COLO668 (cell line): Measurements from ENCODE around the gene RUFY1.
A peak's percentile ranks its signal among the peaks of the same experiment; 100 is the strongest.
"Not testable (repeated sequence)": the region's sequence is repeated elsewhere in the genome, so short reads cannot be mapped to it uniquely, and the experiment has no call there.

ENCODE experiments used
- DNase-seq: peaks from one replicate; lab custom pipeline; 2025; ENCODE audit not compliant: unreplicated experiment; lab: John Stamatoyannopoulos, UW

Gene RUFY1

DNA sequence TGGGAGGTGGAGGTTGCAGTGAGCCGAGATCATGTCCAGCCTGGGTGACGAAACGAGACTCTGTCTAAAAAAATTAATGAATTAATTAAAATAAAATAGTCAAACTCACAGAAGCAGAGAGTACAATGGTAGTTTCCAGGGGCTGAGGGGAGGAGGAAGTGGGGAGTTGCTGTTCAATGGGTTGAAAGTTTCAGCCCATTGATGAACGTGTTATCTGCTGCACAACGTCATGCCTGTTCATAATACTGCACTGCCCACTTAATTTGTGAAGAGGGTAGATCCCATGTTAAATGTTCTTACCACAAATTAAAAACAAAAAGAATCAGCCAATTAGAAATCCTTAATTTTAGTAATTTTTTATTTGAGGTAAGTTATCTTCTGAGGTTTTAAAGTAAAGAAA is 16.4 kb upstream of the RUFY1 start:
- DNase-seq = no peak

DNA sequence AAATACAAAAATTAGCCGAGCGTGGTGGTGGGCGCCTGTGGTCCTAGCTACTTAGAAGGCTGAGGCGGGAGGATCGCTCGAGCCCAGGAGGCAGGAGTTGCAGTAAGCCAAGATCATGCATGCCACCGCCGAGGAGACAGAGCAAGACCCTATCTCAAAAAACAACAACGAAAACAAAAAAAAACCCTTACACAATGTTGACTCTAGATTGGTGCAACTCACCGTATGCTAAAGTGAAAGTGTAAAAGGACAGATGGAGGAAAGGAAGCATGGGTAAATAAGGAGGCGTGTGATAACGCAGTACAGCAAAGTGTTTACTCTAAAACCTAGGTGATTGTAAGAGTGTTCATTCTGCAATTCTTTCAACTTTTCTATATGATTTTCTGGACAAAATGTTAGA is 15.9 kb upstream of the RUFY1 start:
- no peak for DNase-seq

DNA sequence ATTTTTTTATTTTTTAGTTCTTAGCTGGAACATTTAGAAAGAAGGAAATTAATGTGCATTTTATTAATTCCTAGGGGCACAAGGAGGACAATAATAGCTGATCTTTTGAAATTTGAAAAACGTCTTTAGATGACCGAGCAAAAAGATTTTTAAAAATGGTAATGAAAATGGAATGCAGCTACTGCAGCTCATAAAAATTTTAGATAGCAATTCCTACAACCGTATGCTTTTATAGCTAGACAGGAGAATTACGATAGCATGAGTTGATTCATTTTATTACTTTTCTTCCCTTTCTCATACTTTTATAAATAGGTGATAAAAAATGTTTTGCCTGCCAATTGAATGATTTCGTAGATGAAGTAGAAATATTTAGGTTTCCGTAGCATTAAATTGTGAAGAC is 13.7 kb upstream of the RUFY1 start:
- DNase-seq = no peak

DNA sequence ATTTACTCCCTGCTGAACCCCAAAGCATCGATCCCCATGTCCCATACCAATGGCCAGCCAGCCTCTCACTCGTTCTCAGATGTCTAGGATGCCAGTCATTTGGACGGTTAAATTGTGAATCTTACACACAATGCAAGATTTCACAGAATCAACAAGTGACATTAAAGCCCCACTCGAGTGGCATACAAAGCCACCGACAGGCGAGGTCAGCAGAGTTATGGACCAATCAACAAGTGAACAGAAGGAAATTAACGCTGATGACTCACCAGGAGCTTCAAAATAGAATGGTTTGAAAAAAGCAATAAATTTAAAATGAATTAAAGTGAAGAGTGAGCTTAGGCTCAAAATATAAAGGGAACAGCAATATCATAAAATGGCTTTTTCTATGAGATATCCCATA is 8.2 kb upstream of the RUFY1 start:
- DNase-seq = no peak

DNA sequence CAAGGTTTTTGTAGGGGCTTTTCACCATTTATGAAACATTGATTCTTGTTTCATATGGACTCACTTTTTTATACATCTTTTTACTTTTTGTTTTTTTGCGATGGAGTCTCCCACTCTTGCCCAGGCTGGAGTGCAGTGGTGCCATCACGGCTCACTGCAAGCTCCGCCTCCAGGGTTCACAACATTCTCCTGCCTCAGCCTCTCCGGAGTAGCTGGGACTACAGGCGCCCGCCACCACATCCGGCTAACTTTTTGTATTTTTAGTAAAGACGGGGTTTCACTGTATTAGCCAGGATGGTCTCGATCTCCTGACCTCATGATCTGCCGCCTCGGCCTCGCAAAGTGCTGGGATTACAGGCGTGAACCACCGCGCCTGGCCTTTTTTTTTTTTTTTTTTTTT is 7.1 kb upstream of the RUFY1 start:
- DNase-seq = not testable (repeated sequence)

DNA sequence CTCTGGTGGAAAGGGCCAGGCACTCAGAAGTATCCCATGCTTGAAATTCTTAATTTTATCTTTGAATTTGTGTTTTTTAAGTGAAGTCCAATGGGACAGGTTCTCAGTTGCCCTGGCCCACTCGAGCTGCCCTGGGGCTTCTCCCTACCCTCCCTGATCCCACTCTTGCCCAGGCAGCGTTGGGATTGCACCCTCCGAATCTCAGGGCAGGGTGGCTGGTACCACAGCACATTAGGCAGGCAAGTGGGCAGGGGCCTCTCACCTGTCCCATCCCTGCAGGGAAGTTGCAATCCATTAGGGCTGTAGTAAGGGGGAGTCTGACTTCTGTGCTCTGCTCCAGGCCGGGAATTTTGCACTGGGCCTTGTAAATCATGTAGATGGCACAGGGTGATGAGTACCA is 2.7 kb downstream of the RUFY1 start:
- no peak for DNase-seq

DNA sequence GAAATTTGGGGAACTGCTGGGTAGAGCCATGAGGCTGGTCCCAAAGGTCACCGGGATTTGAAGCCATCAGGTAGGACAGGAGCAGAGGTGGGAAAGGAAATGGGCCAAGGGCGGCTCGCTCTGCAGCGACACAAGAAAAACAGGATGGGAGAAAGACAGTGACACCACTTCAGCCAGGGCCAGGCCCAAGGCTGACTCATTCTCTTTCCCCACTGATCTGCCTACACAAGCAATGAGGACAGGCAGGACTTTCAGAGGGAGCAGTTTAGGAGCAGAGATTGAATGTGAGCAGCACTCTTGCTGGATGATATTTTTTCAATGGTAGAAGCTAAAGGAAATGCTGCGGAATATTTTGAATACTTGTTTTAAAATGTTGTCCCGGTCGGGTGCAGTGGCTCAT is 3.5 kb downstream of the RUFY1 start:
- DNase-seq = peak; percentile 2

DNA sequence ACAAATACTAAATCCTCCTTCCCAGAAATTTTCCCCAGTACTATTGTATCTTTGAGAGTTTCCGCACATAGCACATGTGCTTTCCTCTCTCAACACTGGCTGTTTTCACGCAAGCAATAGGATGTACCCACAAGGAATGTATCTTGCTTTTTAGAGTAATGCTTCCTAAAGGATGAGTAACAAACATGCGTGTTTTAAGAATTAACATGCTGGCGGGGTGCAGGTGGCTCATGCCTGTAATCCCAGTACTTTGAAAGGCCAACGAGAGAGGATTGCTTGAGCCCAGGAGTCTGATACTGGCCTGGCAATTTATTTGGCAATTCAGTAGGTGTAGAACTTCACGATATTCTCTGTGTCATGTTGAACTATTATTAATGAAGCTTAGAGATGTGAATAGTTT is 4.6 kb downstream of the RUFY1 start:
- DNase-seq = no peak

DNA sequence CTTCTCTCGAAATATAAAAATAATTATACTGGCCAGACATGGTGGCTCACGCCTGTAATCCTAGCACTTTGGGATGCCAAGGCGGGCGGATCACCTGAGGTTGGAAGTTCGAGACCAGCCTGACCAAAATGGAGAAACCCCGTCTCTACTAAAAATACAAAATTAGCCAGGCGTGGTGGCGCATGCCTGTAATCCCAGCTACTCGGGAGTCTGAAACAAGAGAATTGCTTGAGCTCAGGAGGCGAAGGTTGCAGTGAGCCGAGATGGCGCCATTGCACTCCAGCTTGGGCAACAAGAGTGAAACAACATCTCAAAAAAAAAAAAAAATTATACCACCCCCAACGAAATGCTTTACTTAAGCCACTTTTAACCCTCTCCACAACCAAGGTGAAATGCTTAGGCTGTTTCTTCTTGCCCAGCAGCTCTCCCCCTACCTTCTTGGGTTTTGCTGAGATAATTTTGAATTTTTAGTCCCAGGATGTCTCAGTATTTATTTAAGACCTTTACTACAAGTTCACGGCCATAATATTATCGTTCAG is 8.0 kb downstream of the RUFY1 start:
- DNase-seq = not testable (repeated sequence)

DNA sequence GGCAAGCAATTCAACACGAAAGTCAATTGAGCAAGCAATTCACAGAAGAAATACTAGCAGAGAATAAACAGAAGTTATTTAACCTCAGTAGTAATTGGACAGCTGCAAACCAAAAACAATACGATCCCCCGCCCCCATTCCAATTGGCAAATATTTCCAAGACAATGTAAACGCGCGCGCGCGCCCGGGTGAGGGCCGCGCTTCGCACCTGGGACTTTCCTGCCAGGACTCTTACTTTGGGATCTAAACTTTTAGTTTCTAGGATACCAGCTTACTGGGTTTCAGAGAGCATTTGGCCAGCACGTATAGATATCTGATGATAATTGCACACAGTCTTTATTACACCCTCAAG is 8.6 kb downstream of the RUFY1 start:
- peak; percentile 71 for DNase-seq

DNA sequence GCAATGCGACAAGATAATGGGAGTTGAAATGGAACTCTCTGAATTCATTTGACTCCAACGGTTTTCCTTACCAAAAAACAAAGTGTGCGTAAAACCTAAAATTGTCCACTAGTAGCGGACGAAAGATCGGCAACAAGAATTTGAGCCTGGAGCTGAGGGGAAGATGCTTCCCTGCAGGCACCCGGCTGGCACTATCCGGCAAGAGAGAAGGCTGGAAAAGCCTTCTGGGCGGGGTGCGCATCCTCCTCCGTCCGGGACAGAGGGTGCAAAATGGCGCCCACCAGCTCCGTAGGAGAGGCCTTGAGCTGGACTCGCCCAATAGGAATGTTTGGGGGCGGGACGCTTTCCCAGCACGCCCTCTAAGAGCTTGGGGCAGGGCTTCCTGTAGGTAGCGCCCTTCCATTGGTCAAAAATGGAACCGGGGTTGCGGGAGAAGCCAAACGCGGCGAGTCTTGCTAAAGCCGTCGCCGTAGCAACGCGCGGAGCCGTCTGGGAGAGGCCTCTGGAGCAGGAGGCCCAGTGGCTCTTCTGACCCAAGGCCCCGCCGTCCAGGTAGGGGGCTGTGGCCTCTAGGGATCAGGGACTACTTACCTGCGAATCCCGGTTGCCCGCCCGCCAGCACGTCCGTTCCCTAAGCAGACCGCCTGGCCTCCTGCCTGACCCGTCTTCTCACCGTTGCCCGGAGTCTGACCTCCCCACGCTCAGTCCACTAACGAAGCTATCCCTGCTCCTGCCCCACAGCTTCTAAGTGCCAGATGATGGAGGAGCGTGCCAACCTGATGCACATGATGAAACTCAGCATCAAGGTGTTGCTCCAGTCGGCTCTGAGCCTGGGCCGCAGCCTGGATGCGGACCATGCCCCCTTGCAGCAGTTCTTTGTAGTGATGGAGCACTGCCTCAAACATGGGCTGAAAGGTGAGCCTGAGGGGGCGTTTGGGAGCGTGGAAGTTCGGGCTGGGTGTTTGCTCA is 9.2 kb downstream of the RUFY1 start:
- peak; percentile 93 for DNase-seq

DNA sequence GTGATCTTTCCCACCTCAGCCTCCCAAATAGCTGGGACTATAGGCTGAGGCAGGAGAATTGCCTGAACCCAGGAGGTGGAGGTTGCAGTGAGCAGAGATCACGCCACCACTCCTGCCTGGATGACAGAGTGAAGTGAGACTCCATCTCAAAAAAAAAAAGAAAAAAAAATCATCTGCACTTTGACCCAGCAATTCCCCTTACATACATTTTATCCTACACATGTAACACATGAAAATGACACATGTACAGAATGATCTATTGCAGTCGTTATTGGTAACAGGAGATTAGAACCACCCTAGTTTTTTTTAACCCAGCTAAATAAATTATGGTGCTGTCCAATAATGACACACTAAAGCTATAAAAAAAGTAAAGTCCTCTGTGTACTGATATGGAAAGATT is 14.2 kb downstream of the RUFY1 start:
- no peak for DNase-seq

DNA sequence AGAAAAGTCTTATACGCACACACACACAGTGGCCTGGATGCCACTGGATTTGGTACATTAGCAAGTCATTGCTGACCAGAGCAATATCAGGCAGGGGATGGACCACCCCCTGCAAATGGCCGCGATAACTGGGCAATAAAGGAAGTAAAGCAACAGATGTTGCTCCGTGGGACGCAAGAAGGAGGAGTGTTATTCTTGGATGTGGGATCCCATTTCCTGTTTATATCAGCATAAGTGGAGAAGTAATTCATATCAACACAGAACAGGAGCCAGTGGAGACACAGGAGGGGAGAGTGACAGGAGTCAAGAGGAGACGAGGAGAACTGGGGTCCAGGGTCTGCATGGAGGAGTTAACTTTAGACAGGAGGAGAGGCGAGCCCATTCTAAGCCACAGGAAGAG is 18.4 kb downstream of the RUFY1 start:
- no peak for DNase-seq

DNA sequence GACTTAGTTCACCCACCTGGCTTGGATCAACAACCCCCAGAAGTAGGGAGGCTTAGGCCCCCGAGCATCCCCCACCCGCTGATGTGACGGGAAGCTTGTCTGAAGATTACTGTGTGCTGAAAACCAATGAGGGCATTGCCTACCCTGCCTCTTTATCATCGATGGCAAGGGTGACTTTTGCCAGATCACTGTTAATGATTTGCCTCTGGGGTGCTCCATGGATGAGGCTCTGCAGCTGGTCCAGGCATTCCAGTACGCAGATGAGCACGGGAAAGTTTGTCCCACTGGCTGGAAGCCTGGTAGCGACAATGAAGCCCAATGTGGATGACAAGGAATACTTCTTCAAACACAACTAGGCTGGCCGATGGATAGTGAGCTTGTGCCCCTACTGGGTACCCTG is 22.0 kb downstream of the RUFY1 start:
- DNase-seq = no peak

DNA sequence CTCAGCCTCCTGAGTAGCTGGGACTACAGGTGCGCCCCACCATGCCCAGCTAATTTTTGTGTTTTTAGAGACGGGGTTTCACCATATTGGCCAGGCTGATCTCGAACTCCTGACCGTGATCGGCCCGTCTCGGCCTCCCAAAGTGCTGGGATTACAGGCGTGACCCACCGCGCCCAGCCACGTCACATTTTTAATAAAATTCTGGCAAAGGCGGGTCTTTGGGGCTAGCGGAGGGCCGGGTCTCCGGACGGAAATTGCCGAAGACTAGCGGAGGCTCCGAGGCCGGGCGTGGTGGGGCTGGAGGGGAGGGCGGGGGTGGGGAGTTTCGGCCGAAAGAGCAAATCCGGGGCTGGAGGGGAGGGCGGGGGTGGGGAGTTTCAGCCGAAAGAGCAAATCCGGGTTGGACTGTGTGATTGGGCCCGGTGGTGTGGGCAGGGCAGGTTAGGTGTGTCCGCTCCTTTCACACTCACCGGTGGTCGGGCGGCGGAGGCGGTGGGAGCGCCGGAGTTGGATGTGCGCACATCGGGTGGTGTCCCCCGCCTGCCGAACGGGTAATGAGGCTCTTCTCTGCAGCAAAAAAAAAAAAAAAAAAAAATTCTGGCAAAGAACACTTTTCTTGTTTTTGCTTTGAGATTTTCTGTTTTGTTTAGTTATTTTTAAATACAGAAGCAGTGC is 27.1 kb downstream of the RUFY1 start:
- DNase-seq = no peak

DNA sequence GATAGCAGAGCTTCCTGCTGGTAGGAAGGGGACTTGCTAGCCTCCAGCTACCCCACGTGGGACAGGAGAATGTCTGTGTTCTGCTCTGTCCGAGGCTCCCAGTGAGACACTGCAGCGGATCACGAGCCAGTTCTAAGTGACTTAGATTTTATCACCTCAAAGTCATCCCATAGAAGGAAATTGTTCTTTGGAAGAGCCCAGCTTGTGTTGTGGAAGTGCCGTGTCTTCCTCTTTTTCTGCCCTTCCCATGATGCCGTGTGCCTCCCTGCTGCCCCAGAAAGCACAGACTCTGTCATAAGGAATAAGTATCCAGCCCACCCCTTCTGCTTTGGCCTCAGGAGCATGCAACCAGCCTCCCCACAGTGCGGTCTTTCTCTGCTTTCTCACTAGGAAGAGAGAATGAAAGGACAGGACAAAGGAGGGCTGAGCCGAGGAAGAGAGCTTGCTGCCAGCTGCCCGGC is 35.6 kb downstream of the RUFY1 start:
- DNase-seq = no peak

DNA sequence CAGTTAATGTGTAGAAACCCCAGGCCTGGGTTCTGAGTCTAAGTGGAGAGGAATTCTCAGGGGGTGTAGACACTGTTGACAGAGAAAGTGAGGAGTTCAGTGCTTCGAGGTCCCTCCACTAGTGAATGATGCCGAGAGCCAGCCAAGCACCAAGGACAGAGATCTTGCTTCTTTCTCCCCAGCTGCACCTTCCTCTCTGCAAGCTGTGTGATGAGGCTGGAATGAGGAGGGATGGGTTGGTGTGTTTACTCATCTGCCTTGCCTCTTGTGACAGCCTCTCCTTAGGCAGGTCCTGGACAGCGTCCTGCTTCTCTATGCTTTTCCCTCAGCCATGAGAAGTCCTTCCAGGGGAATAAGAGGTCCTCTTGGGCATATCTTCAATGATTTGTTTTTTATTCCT is 37.8 kb downstream of the RUFY1 start:
- DNase-seq = no peak

DNA sequence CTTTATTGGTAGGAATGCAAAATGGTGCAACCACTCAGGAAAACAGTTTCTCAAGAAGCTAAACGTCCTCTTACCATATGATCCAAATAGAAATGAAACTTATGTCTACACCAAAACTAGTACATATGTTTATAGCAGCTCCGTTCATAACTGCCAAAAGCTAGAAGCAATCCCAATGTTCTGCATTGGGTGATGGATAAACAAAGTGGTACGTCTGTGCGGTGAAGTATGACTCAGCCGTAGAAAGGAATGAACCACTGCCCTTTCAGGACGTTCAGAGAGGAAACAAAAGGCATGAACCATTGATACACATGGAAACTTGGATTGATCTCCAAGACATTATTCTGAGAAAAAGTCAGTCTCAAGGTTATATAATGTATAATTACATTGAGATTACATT is 45.6 kb downstream of the RUFY1 start:
- DNase-seq = no peak

DNA sequence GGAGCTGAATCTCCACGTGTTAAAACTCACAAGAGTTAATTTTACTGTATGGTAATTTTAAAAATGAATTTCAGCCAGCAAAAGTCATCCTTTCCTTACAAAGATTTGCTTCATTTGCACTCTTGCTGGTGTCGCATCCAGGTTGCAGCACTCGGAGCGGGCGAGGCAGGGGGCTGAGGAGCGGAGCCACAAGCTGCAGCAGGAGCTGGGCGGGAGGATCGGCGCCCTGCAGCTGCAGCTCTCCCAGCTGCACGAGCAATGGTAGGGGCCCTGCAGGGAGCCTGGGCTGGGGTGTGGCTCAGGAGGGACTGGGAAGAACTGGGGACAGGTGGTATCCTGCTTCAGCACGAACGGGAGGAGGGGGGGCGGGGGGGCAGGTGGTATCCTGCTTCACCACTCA is 46.1 kb downstream of the RUFY1 start:
- DNase-seq = peak; percentile 86

DNA sequence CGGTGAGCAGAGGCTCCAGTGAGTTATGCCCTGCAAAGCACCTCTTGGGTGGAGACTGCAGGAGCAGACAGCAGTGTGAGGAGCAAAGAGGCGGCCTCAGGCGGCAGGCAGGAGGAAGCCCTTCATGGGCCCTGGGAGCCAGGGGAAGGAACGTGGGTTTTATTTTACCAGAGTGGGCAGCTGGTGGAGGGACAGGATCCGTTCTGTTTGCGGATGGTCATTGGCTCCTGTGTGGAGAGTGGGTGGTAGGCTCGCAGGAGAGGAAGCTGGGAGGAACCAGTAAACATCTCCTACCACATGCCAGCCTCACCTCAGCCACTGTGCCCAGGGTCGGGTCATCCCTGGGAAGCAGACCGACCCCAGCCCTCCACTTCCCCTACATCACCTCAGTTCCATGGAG is 48.7 kb downstream of the RUFY1 start:
- no peak for DNase-seq

DNA sequence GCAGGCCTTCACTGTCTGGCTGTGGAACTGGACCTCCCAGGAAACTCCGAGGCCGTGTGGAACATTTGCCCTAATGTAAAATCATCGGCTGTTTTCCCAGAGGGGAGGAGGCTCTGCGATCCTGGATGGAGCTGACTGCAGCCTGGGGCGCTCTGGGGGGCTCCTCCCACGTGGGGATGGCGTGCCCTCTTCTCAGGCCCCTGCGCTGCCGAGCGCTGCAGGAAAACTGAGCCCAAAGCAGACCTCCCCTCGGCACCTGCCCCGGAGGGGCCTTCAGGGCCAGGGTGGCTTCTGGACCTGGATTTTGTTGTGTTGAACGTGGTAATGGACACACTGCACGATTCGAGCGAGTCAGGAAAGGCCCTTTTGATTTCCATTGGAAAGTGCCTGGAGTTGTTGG is 49.2 kb downstream of the RUFY1 start:
- no peak for DNase-seq

DNA sequence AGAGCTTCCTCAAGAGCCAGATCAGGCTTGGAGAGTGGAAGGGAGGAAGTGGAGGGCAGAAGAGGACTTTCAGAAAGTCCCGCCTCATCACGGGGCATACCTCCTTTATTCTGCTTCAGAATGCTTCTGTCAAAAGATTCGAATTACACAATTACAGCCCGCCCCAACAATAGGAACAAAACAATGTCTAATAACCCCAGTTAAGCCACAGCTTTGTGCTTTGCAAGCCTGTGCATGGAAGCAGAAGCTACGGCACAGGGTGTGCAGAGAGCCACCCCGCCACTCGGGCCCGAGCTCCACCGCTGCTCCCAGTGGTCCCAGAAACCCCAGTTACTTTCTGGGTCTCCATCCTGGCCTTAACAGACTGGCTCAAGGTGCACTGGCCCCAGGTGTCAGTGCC is 49.6 kb downstream of the RUFY1 start:
- DNase-seq = no peak
